Measurements from ENCODE around the gene NID1. TPM values are rescaled to one million over a fixed set of nuclear protein-coding genes. Genes with fewer than 3 reads are reported as not detected.
"Not testable (repeated sequence)": the region's sequence is repeated elsewhere in the genome, so short reads cannot be mapped to it uniquely, and the experiment has no call there.

The NID1 gene
- total RNA-seq, 1 donor: 68.1 TPM

DNA sequence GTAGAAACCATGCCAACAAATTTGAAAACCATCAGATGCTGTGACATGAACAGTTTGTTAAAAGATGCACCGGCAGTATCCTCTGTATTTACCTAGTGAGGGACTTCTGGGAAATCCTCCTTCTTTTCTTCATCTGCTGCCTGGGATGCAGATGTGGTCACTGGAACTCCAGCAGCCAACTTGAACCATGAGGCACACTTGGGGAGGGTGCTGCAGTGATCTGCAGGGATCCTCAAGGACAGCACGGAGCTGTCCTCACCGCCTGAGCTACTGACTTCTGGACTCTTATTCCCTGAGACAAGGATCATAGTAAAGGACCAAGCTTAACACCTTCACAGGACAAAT lies 19.5 kb upstream of the NID1 start:
- DNase-seq (ENCODE audit: low read depth): no peak
- TF ChIP-seq, protein P1, sequence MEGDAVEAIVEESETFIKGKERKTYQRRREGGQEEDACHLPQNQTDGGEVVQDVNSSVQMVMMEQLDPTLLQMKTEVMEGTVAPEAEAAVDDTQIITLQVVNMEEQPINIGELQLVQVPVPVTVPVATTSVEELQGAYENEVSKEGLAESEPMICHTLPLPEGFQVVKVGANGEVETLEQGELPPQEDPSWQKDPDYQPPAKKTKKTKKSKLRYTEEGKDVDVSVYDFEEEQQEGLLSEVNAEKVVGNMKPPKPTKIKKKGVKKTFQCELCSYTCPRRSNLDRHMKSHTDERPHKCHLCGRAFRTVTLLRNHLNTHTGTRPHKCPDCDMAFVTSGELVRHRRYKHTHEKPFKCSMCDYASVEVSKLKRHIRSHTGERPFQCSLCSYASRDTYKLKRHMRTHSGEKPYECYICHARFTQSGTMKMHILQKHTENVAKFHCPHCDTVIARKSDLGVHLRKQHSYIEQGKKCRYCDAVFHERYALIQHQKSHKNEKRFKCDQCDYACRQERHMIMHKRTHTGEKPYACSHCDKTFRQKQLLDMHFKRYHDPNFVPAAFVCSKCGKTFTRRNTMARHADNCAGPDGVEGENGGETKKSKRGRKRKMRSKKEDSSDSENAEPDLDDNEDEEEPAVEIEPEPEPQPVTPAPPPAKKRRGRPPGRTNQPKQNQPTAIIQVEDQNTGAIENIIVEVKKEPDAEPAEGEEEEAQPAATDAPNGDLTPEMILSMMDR (IDR thresholded peaks at IDR 0.05; ENCODE audit: insufficient read depth, low read length): no peak
- no peak overlapping the region for H3K4me3 ChIP-seq (ENCODE audit: low read depth, low read length)

DNA sequence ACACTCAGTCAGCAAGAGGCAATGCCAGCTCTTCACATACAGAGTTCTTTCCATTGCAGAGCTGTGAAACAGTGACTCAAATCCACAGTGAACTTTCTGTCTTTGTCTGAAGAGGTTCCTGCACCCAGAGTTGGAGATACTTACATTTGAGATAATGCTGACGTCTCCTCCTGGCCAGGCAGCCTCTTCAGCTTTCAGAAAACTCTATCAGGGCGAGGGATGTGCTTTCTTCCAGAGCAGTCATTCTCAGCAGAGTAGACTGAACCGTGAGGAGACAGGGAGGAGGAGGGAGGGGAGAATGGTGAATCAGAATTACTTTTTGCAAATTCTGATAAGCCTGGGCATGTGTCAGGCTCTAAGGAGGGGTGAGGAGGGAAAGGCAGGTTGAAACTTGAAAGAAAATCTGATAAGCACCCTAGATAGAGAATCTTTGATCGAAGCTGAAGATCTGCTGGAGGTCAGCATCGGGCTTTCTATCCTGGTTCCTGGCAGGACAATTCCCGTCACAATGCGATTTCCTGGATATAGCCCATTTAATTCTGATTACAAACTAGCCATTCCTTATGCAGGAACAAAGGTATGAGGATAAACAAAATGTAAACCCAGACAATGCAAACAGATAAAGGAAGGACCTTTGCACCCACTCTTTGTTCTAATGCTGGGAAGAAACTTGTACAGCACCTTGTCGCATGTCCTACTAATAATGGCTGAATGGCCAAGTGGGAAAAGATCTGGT lies 18.9 kb upstream of the NID1 start:
- DNase-seq (ENCODE audit: low read depth): peak; percentile 47
- H3K4me3 ChIP-seq (ENCODE audit: low read depth, low read length): no peak overlapping the region
- TF ChIP-seq, protein P1 (IDR thresholded peaks at IDR 0.05; ENCODE audit: insufficient read depth, low read length): no peak

DNA sequence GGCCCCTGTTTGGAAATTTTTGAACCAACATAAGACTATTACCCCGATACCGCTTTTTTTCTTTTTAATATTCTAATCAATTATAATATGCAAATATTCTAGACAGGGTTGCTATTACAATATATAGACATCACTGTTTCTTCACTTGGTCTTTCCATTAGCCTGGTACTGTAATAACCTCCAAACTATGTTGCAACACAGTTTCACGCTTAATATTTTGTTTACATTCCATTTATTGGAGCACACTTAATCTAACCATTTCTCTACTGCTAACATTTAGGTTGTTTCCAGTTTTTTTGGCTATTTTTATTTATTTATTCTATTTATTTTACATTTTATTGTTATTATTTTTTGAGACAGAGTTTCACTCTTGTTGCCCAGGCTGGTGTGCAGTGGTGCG lies 17.6 kb upstream of the NID1 start:
- TF ChIP-seq, protein P1 (IDR thresholded peaks at IDR 0.05; ENCODE audit: insufficient read depth, low read length): no peak
- DNase-seq (ENCODE audit: low read depth): no peak
- H3K4me3 ChIP-seq (ENCODE audit: low read depth, low read length): no peak overlapping the region

GRCh38 chr1:236081546-236082227 lies 16.8 kb upstream of the NID1 start:
- no peak overlapping the region for H3K4me3 ChIP-seq (ENCODE audit: low read depth, low read length)
- no peak for DNase-seq (ENCODE audit: low read depth)
- TF ChIP-seq, protein P1 (IDR thresholded peaks at IDR 0.05; ENCODE audit: insufficient read depth, low read length): no peak

GRCh38 chr1:236079703-236080102 lies 14.8 kb upstream of the NID1 start:
- no peak overlapping the region for H3K4me3 ChIP-seq (ENCODE audit: low read depth, low read length)
- TF ChIP-seq, protein P1 (IDR thresholded peaks at IDR 0.05; ENCODE audit: insufficient read depth, low read length): no peak
- DNase-seq (ENCODE audit: low read depth): no peak

GRCh38 chr1:236078993-236079392 lies 14.1 kb upstream of the NID1 start:
- TF ChIP-seq, protein P1 (IDR thresholded peaks at IDR 0.05; ENCODE audit: insufficient read depth, low read length): no peak
- no peak for DNase-seq (ENCODE audit: low read depth)

DNA sequence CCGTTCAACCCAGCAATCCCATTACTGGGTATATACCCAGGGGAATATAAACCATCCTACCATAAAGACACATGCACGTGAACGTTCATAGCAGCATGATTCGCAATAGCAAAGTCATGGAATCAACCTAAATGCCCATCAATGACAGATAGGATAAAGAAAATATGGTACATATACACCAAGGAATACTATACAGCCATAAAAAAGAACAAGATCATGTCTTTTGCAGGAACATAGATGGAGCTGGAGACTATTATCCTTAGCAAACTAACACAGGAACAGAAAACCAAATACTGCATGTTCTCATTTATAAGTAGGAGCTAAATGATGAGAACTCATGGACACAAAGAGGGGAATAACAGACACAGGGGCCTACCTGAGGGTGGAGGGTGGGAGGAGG lies 13.2 kb upstream of the NID1 start:
- DNase-seq (ENCODE audit: low read depth); H3K4me3 ChIP-seq (ENCODE audit: low read depth, low read length): not testable (repeated sequence)

More at GRCh38 chr1:236078993-236079392, 14.1 kb upstream of the NID1 start:
- no peak overlapping the region for H3K4me3 ChIP-seq (ENCODE audit: low read depth, low read length)

Measured in fibroblast of the aortic adventitia (primary cell).